Sigmoid colon (tissue), 7 donors: ENCODE data around the gene KCNE4. TPM values are rescaled to one million over a fixed set of nuclear protein-coding genes. Genes with fewer than 3 reads are reported as not detected.

Source experiments
- DNase-seq: peaks from one replicate; pipeline ENCODE4 v3.0.0-alpha.2; 2019
- H3K27ac ChIP-seq, 4 donors: fragments of 200-600 bp; sonication (generic); one replicate each; pipeline ENCODE4 v1.5.1; 2016 to 2019; ENCODE audit warnings: mild to moderate bottlenecking in 1 of 4
- H3K27me3 ChIP-seq, 3 donors: fragments of 200-600 bp; sonication (generic); one replicate each; pipeline ENCODE4 v1.5.1; 2019; ENCODE audit warnings: mild to moderate bottlenecking in 1 of 3
- H3K36me3 ChIP-seq, 4 donors: fragments of 200-600 bp; sonication (generic); one replicate each; pipeline ENCODE4 v1.5.1; 2016 to 2019
- H3K4me1 ChIP-seq, 4 donors: fragments of 200-600 bp; sonication (generic); one replicate each; pipeline ENCODE4 v1.5.1; 2017 to 2019
- H3K4me3 ChIP-seq, 4 donors: fragments of 200-600 bp; sonication (generic); one replicate each; pipeline ENCODE4 v1.5.1; 2017 to 2019; ENCODE audit warnings: mild to moderate bottlenecking in 2 of 4, moderate library complexity in 1 of 4
- H3K9me3 ChIP-seq, 4 donors: fragments of 200-600 bp in 3 of 4; sonication (generic) in 3 of 4; one replicate each; pipeline versions ENCODE4 v1.5.1 to v1.6.1; 2013 to 2019
- CTCF ChIP-seq, 4 experiments: fragments of 450-650 bp in 3 of 4; fragments of 200-600 bp in 1 of 4; IDR thresholded peaks; one replicate each; pipeline ENCODE4 v1.5.1; 2016 to 2019; ENCODE audit warnings: antibody characterized with exemption in 4 of 4, mild to moderate bottlenecking in 3 of 4, moderate library complexity in 2 of 4
- EP300 ChIP-seq, 4 donors: sonication (generic); formaldehyde crosslinking; IDR thresholded peaks; one replicate each; pipeline ENCODE4 v1.6.1; 2017; ENCODE audit warnings: antibody characterized with exemption in 4 of 4
- POLR2A ChIP-seq, 2 donors: fragments of 450-650 bp; IDR thresholded peaks; one replicate each; pipeline ENCODE4 v1.6.1; 2016; ENCODE audit warnings: antibody characterized with exemption in 2 of 2, mild to moderate bottlenecking in 2 of 2, moderate library complexity in 2 of 2
- POLR2AphosphoS5 ChIP-seq, 4 donors: sonication (generic); formaldehyde crosslinking; IDR thresholded peaks; one replicate each; pipeline ENCODE4 v1.6.1; 2017; ENCODE audit warnings: antibody characterized with exemption in 4 of 4
- WGBS, 2 donors: extraction: QIAGEN DNeasy Blood & Tissue Kit; methylation state at CpG; one replicate each; pipeline ENCODE4 v1.1.7; 2013; 5-methylcytosine and 5-hydroxymethylcytosine counted together
- intact Hi-C: fragments of 100-400 bp; cut with DNase I; formaldehyde crosslinking; loops from one replicate; pipeline ENCODE4 v1.15.1; 2023
- polyA plus RNA-seq, 3 donors: library from polyadenylated mRNA; stranded (reverse); fragments of 200-250 nt; gene quantifications; one replicate each; pipeline ENCODE4 v1.2.3, GENCODE V29; 2013
- total RNA-seq, 4 donors: library from RNA; depleted of rRNA; stranded (reverse); fragments of >200 nt; gene quantifications; one replicate each; pipeline ENCODE4 v1.1.0, GENCODE V29; 2016
- donor health status: healthy with polysubstance abuse.
- donor health status: Bipolar disorder and iron deficiency.
- donor health status: healthy.

Gene KCNE4
- total and polyA plus RNA-seq, 7 donors = 0.23 to 18.7 (median 5.4) TPM

DNA sequence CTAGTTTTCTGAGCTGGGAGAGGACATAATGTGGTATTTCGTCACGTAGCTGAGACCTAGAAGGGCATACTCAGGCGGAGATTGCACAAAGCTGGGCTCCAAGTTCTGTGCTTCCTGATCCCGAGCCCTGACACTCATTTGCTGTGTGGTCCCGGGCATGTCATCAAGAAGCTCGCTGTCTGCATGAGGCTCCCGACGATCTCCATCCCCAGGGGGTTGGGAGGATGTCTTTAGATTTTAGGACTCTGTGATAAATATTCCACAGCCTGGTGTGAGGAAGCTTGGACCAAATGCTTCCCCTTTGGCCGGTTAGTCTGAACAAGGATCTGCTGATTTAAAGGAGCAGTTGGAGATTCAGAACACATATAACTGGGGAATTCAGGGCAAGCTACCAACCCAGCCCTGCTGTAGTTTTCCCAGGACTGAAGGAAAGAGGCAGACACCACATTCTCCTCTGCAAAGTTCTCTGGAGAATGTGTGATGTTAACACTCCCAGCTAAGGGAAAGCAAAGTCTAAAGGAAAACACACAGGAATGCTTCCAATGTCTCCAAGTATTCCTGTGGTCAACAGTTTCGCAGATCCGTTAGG lies 2.3 kb downstream of the KCNE4 start:
- DNase-seq = peak; percentile 90
- 64 to 76% methylated on average over 11 of the region's 11 CpGs for WGBS, 2 donors
- H3K27me3 ChIP-seq = no peaks in the 10 kb centered on the region
- intact Hi-C loops = loop anchor here (5.0 to 10.0 kb wide), 2 partner anchors 308 to 1109 kb away; no protein-coding TSS in a partner anchor
- peak overlapping the region in 3 of 4 donors; percentile 50 to 67 (median 58) for H3K4me3 ChIP-seq
- H3K36me3 ChIP-seq = no peaks in the 10 kb centered on the region
- H3K27ac ChIP-seq = peak overlapping the region; percentile 84 to 90 (median 90)
- H3K4me1 ChIP-seq = peaks cover 0 to 65% (median 48%) of the 10 kb centered on the region in 4 donors
- no peaks in the 10 kb centered on the region for H3K9me3 ChIP-seq
- TF ChIP-seq POLR2A (IDR thresholded peaks at IDR 0.05) (no peak), POLR2AphosphoS5 (IDR thresholded peaks at IDR 0.05) (peak; percentile 25 to 67 (median 58))

- Histone ChIP-seq H3K27me3 (no peaks in the 10 kb centered on the region), H3K4me3 (peak overlapping the region in 3 of 4 donors; percentile 50 to 67 (median 58)), H3K4me1 (peaks cover 0 to 59% (median 40%) of the 10 kb centered on the region in 4 donors), H3K9me3 (no peaks in the 10 kb centered on the region), H3K36me3 (no peaks in the 10 kb centered on the region), H3K27ac (peak overlapping the region; percentile 84 to 90 (median 90))
- no peak for DNase-seq
- TF ChIP-seq POLR2AphosphoS5 (IDR thresholded peaks at IDR 0.05) (peak; percentile 39 to 66 (median 54)), POLR2A (IDR thresholded peaks at IDR 0.05) (no peak)
- intact Hi-C loops = loop anchor here (10.0 kb wide), 1 partner anchor 1110 kb away; no protein-coding TSS in a partner anchor
- 65 to 72% methylated on average over 4 of the region's 4 CpGs for WGBS, 2 donors
These were observed 3.1 kb downstream of the KCNE4 start for GRCh38 chr2:223055140-223055539.

GRCh38 chr2:223055836-223056235 lies 3.8 kb downstream of the KCNE4 start:
- Histone ChIP-seq H3K36me3 (no peaks in the 10 kb centered on the region), H3K4me3 (peak overlapping the region in 1 of 4 donors; percentile 67), H3K4me1 (peaks cover 0 to 52% (median 33%) of the 10 kb centered on the region in 4 donors), H3K27me3 (no peaks in the 10 kb centered on the region), H3K9me3 (no peaks in the 10 kb centered on the region), H3K27ac (peak overlapping the region; percentile 84 to 90 (median 90))
- DNase-seq = peak; percentile 70
- intact Hi-C loops = loop anchor here (2.0 to 10.0 kb wide), 2 partner anchors 31 to 1111 kb away; no protein-coding TSS in a partner anchor
- WGBS, 2 donors = 70 to 71% methylated on average over 5 of the region's 5 CpGs
- TF ChIP-seq POLR2A (IDR thresholded peaks at IDR 0.05) = no peak
- TF ChIP-seq POLR2AphosphoS5 (IDR thresholded peaks at IDR 0.05) = no peak
- TF ChIP-seq CTCF (IDR thresholded peaks at IDR 0.05) = no peak
- TF ChIP-seq EP300 (IDR thresholded peaks at IDR 0.05) = no peak

- H3K27me3 ChIP-seq = no peaks in the 10 kb centered on the region
- H3K4me3 ChIP-seq = no peak overlapping the region
- TF ChIP-seq POLR2AphosphoS5 (IDR thresholded peaks at IDR 0.05) (peak in 3 of 4 donors; percentile 43 to 85 (median 48)), POLR2A (IDR thresholded peaks at IDR 0.05) (no peak), EP300 (IDR thresholded peaks at IDR 0.05) (peak in 3 of 4 donors; percentile 62 to 88 (median 62)), CTCF (IDR thresholded peaks at IDR 0.05) (no peak)
- intact Hi-C loops = loop anchor here (2.0 to 10.0 kb wide), 2 partner anchors 30 to 1112 kb away; no protein-coding TSS in a partner anchor
- H3K36me3 ChIP-seq = no peaks in the 10 kb centered on the region
- DNase-seq = no peak
- peaks cover 0 to 46% (median 26%) of the 10 kb centered on the region in 4 donors for H3K4me1 ChIP-seq
- H3K27ac ChIP-seq = peak overlapping the region; percentile 84 to 90 (median 90)
- no peaks in the 10 kb centered on the region for H3K9me3 ChIP-seq
- WGBS, 2 donors = 72 to 78% methylated on average over 8 of the region's 8 CpGs
These were observed 4.9 kb downstream of the KCNE4 start for GRCh38 chr2:223056701-223057418.

DNA sequence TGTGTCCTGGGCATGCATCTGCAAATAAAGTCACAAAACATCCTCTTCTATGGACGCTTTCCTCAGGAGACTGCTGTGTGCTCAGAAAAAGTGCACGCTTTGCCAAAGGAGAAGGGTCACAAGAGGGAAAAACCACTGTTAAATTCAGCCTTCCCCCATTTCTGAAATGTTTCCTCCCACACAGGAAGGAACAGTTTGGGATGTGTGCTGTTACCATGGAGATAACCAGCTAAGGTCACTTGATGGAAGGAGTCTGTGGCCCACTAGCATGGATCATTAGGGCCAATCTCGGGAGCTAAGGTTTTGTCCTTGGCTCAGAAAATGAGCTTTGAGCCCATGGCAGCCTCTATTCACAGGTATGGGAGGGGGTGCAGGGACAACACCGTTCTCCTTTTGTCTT lies 5.6 kb downstream of the KCNE4 start:
- Histone ChIP-seq H3K4me3 (no peak overlapping the region), H3K27ac (peak overlapping the region; percentile 84 to 90 (median 90)), H3K9me3 (no peaks in the 10 kb centered on the region), H3K36me3 (no peaks in the 10 kb centered on the region), H3K27me3 (no peaks in the 10 kb centered on the region), H3K4me1 (peaks cover 0 to 46% (median 26%) of the 10 kb centered on the region in 4 donors)
- intact Hi-C loops = loop anchor here (2.0 to 10.0 kb wide), 2 partner anchors 29 to 1113 kb away; no protein-coding TSS in a partner anchor
- TF ChIP-seq POLR2A (IDR thresholded peaks at IDR 0.05) (no peak), EP300 (IDR thresholded peaks at IDR 0.05) (no peak), CTCF (IDR thresholded peaks at IDR 0.05) (no peak)
- 79 to 87% methylated on average over 4 of the region's 4 CpGs for WGBS, 2 donors
- no peak for DNase-seq
